Upper lobe of left lung (tissue), 6 donors: ENCODE results near the gene SCO2. TPM values are rescaled to one million over a fixed set of nuclear protein-coding genes. Genes with fewer than 3 reads are reported as not detected.

ENCODE experiments used
- ATAC-seq, 2 donors: fragments of 200-7000 bp; cut with Tn5 transposase; one replicate each; pipeline ENCODE4 v1.9.1; 2022; ENCODE audit warnings: mild to moderate bottlenecking in 2 of 2, moderate library complexity in 2 of 2; ENCODE audit not compliant: low FRiP score in 2 of 2
- DNase-seq, 2 donors: peaks; one replicate each; pipeline ENCODE4 v3.0.0-alpha.2; 2019 to 2020
- H3K27ac ChIP-seq, 4 donors: fragments of 200-600 bp; sonication (generic); one replicate each; pipeline ENCODE4 v1.5.1; 2016 to 2019
- H3K27me3 ChIP-seq, 4 donors: fragments of 200-600 bp; sonication (generic); one replicate each; pipeline ENCODE4 v1.5.1; 2017 to 2019
- H3K36me3 ChIP-seq, 4 donors: fragments of 200-600 bp; sonication (generic); one replicate each; pipeline ENCODE4 v1.5.1; 2016 to 2019
- H3K4me1 ChIP-seq, 4 donors: fragments of 200-600 bp; sonication (generic); one replicate each; pipeline ENCODE4 v1.5.1; 2018 to 2019
- H3K4me3 ChIP-seq, 4 donors: fragments of 200-600 bp; sonication (generic); one replicate each; pipeline ENCODE4 v1.5.1; 2017 to 2019; ENCODE audit warnings: mild to moderate bottlenecking in 2 of 4, moderate library complexity in 1 of 4
- H3K9me3 ChIP-seq, 4 donors: fragments of 200-600 bp; sonication (generic); one replicate each; pipeline ENCODE4 v1.5.1; 2018 to 2019
- EP300 ChIP-seq, 4 donors: sonication (generic); formaldehyde crosslinking; IDR thresholded peaks; one replicate each; pipeline ENCODE4 v1.5.1; 2017; ENCODE audit warnings: antibody characterized with exemption in 4 of 4, control low read depth in 2 of 4
- POLR2A ChIP-seq, 4 donors: fragments of 450-650 bp; IDR thresholded peaks; one replicate each; pipeline ENCODE4 v1.5.1; 2016 to 2017; ENCODE audit warnings: antibody characterized with exemption in 4 of 4, mild to moderate bottlenecking in 2 of 4
- POLR2AphosphoS5 ChIP-seq, 2 donors: sonication (generic); formaldehyde crosslinking; IDR thresholded peaks; one replicate each; pipeline ENCODE4 v1.5.1; 2017; ENCODE audit warnings: antibody characterized with exemption in 2 of 2
- WGBS, 2 donors: methylation state at CpG; one replicate each; pipeline ENCODE4 v1.1.5; 2017 to 2018; 5-methylcytosine and 5-hydroxymethylcytosine counted together
- total RNA-seq, 6 donors: library from RNA; depleted of rRNA in 4 of 6; stranded (reverse); fragments of >200 nt in 4 of 6; gene quantifications; one replicate each; pipeline versions ENCODE4 v1.1.0 to v1.2.1, GENCODE V29; 2016 to 2021
- TF ChIP-seq, protein P1 (sequence below), 6 experiments: fragments of 450-650 bp in 4 of 6; fragments of 200-600 bp in 2 of 6; sonication (generic) in 2 of 6; IDR thresholded peaks; one replicate each; pipeline ENCODE4 v1.5.1; 2016 to 2019; ENCODE audit warnings: antibody characterized with exemption in 6 of 6
- donor health status: DM: no; HTN: no; CAD: no; lungs with moderate emphysema.
- donor health status: DM: no; HTN: yes; CAD: no; lungs with severe emphysema.

SCO2 gene
- total RNA-seq, 6 donors from 2014 or later = 1.7 to 14.0 (median 9.2) TPM; not detected in 1

DNA sequence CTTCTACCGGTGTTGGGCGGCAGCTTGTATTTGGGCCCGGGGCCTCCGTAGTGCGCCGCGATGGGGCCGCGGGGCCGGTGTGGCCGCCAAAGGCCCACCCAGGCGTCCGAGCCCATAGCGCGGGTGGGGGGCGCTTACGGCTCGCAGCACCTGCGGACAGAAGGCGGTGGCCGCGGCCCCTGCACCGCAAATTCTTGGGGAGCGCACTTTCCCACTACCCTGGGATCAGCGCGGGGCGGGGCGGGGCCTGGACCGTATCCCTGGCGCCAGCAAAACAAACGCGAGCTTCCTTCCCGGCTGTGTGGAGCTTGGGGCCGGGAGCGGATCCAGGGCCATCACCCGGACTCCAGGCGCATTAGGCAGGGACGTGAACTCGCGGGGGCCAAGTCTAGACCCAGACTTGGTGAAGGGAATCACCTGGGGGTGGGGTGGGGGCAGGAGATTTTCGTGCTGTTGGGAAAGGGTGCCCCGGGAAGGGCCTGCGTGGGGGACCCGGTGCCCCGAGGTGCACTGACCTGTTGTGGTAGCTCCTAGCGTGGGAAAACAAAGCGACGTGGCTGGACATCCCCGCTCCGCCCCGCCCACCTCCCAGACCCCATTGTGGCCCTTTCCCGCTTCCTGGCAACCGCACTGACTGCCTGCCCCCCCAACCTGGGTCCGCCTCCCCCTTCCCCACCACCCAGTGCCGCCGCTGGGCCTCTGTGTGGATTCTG, 6.7 kb upstream of the SCO2 start:
- Histone ChIP-seq H3K36me3 (no peaks in the 10 kb centered on the region), H3K27ac (peak overlapping the region; percentile 97 to 100 (median 98)), H3K9me3 (no peaks in the 10 kb centered on the region), H3K27me3 (no peaks in the 10 kb centered on the region), H3K4me1 (peaks cover 41 to 76% (median 45%) of the 10 kb centered on the region in 4 donors), H3K4me3 (peak overlapping the region; percentile 64 to 93 (median 77))
- TF ChIP-seq EP300 (IDR thresholded peaks at IDR 0.05) (peak in 1 of 4 donors; percentile 2), POLR2AphosphoS5 (IDR thresholded peaks at IDR 0.05) (peak; percentile 48 to 55), POLR2A (IDR thresholded peaks at IDR 0.05) (peak in 3 of 4 donors; percentile 30 to 76 (median 31))
- TF ChIP-seq, protein P1, sequence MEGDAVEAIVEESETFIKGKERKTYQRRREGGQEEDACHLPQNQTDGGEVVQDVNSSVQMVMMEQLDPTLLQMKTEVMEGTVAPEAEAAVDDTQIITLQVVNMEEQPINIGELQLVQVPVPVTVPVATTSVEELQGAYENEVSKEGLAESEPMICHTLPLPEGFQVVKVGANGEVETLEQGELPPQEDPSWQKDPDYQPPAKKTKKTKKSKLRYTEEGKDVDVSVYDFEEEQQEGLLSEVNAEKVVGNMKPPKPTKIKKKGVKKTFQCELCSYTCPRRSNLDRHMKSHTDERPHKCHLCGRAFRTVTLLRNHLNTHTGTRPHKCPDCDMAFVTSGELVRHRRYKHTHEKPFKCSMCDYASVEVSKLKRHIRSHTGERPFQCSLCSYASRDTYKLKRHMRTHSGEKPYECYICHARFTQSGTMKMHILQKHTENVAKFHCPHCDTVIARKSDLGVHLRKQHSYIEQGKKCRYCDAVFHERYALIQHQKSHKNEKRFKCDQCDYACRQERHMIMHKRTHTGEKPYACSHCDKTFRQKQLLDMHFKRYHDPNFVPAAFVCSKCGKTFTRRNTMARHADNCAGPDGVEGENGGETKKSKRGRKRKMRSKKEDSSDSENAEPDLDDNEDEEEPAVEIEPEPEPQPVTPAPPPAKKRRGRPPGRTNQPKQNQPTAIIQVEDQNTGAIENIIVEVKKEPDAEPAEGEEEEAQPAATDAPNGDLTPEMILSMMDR (IDR thresholded peaks at IDR 0.05) = no peak
- ATAC-seq = peak; percentile 52 to 64
- peak; percentile 82 to 97 for DNase-seq
- 3 to 8% methylated on average over 10 to 32 of the region's 56 CpGs for WGBS, 2 donors

- ATAC-seq (peak; percentile 49 to 70), DNase-seq (peak; percentile 80 to 97)
- Histone ChIP-seq H3K9me3 (no peaks in the 10 kb centered on the region), H3K27ac (peak overlapping the region; percentile 97 to 100 (median 98)), H3K4me1 (peaks cover 46 to 80% (median 50%) of the 10 kb centered on the region in 4 donors), H3K4me3 (peak overlapping the region; percentile 64 to 93 (median 77)), H3K27me3 (no peaks in the 10 kb centered on the region), H3K36me3 (no peaks in the 10 kb centered on the region)
- 0 to 3% methylated on average over 10 to 20 of the region's 44 CpGs for WGBS, 2 donors
- no peak for TF ChIP-seq POLR2A (IDR thresholded peaks at IDR 0.05)
- no peak for TF ChIP-seq EP300 (IDR thresholded peaks at IDR 0.05)
- TF ChIP-seq POLR2AphosphoS5 (IDR thresholded peaks at IDR 0.05) = peak; percentile 44 to 47
- TF ChIP-seq, protein P1 (IDR thresholded peaks at IDR 0.05) = peak in 2 of 6 experiments; percentile 7 to 36
Measured at GRCh38 chr22:50531546-50531961, 6.2 kb upstream of the SCO2 start.

- TF ChIP-seq, protein P1 (IDR thresholded peaks at IDR 0.05) = no peak
- peak in 1 of 4 donors; percentile 14 for TF ChIP-seq EP300 (IDR thresholded peaks at IDR 0.05)
- TF ChIP-seq POLR2AphosphoS5 (IDR thresholded peaks at IDR 0.05) = peak; percentile 91 to 95
- TF ChIP-seq POLR2A (IDR thresholded peaks at IDR 0.05) = peak; percentile 66 to 96 (median 80)
- Histone ChIP-seq H3K36me3 (no peaks in the 10 kb centered on the region), H3K9me3 (no peaks in the 10 kb centered on the region), H3K27me3 (no peaks in the 10 kb centered on the region), H3K27ac (peak overlapping the region; percentile 97 to 100 (median 98)), H3K4me1 (peaks cover 47 to 83% (median 51%) of the 10 kb centered on the region in 4 donors), H3K4me3 (peak overlapping the region; percentile 64 to 93 (median 77))
- WGBS, 2 donors = 1% methylated on average over 16 to 53 of the region's 53 CpGs
- ATAC-seq (peak; percentile 73 to 86), DNase-seq (peak; percentile 94 to 95)
Measured at GRCh38 chr22:50530877-50531545, 5.6 kb upstream of the SCO2 start.

DNA sequence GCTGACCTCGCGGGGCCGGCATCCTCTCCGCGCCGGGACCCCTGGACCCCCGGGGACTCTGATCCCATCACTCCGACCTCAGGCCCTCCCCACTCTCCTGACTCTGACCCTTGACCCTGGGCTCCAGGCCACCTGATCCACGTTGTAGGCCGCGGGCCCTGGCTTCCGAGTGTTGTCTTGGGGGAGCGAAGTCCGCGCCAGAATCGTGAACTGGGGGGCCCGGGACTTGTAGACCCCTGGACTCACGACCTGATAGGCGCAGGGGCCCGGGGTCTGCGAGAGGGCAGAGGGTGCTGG, 5.1 kb upstream of the SCO2 start:
- TF ChIP-seq, protein P1 (IDR thresholded peaks at IDR 0.05) = no peak
- TF ChIP-seq POLR2AphosphoS5 (IDR thresholded peaks at IDR 0.05) (no peak), POLR2A (IDR thresholded peaks at IDR 0.05) (no peak), EP300 (IDR thresholded peaks at IDR 0.05) (no peak)
- ATAC-seq (peak in 1 of 2 donors; percentile 0), DNase-seq (no peak)
- Histone ChIP-seq H3K36me3 (no peaks in the 10 kb centered on the region), H3K4me1 (peaks cover 47 to 83% (median 51%) of the 10 kb centered on the region in 4 donors), H3K4me3 (peak overlapping the region; percentile 27 to 93 (median 77)), H3K27ac (peak overlapping the region; percentile 97 to 100 (median 98)), H3K9me3 (no peaks in the 10 kb centered on the region), H3K27me3 (no peaks in the 10 kb centered on the region)
- 0% methylated on average over 1 to 19 of the region's 21 CpGs for WGBS, 2 donors
